ENCODE measurements around the gene SPEM1. TPM values are rescaled to one million over a fixed set of nuclear protein-coding genes. Genes with fewer than 3 reads are reported as not detected.

SPEM1 gene
- total RNA-seq = not detected
- long read RNA-seq, donor 1 = 0 reads
- long read RNA-seq, donor 2 = 0 reads

- DNase-seq (ENCODE audit: low spot score) = peak; percentile 60
- intact Hi-C loops (cut with DNase I) = no loop called here
These were observed at the start of gene SPEM1 for GRCh38 chr17:7419819-7420610. Gene SPEM1 (plus strand): TSS chr17:7420324. CDS start chr17:7420385, 61 bp downstream.

GRCh38 chr17:7370853-7371252, 49.3 kb upstream of the SPEM1 start:
- intact Hi-C loops (cut with DNase I) = no loop called here
- no peak for DNase-seq (ENCODE audit: low spot score)

GRCh38 chr17:7374353-7374752, 45.8 kb upstream of the SPEM1 start:
- no peak for DNase-seq (ENCODE audit: low spot score)
- intact Hi-C loops (cut with DNase I) = no loop called here

- intact Hi-C loops (cut with DNase I) = no loop called here
These were observed 41.0 kb upstream of the SPEM1 start for GRCh38 chr17:7379134-7379533.

GRCh38 chr17:7380321-7380720, 39.8 kb upstream of the SPEM1 start:
- intact Hi-C loops (cut with DNase I) = no loop called here
- DNase-seq (ENCODE audit: low spot score) = no peak

More at GRCh38 chr17:7379134-7379533, 41.0 kb upstream of the SPEM1 start:
- DNase-seq (ENCODE audit: low spot score) = no peak

GRCh38 chr17:7380855-7381683, 39.1 kb upstream of the SPEM1 start, which contains the start of gene TNK1:
Gene TNK1 (plus strand): TSS chr17:7381089. CDS start chr17:7382927, 1,838 bp downstream.
- no peak for DNase-seq (ENCODE audit: low spot score)
- intact Hi-C loops (cut with DNase I) = no loop called here

- intact Hi-C loops (cut with DNase I) = no loop called here
These were observed 37.2 kb upstream of the SPEM1 start for GRCh38 chr17:7382901-7383300.

GRCh38 chr17:7383371-7383741, 36.8 kb upstream of the SPEM1 start:
- intact Hi-C loops (cut with DNase I) = no loop called here
- no peak for DNase-seq (ENCODE audit: low spot score)

More at GRCh38 chr17:7382901-7383300, 37.2 kb upstream of the SPEM1 start:
- DNase-seq (ENCODE audit: low spot score) = no peak

- intact Hi-C loops (cut with DNase I) = no loop called here
- DNase-seq (ENCODE audit: low spot score) = no peak
These were observed 36.2 kb upstream of the SPEM1 start for GRCh38 chr17:7383742-7384488.

- DNase-seq (ENCODE audit: low spot score) = no peak
- intact Hi-C loops (cut with DNase I) = no loop called here
These were observed 35.5 kb upstream of the SPEM1 start for GRCh38 chr17:7384489-7385081.

GRCh38 chr17:7388856-7389255, 31.3 kb upstream of the SPEM1 start:
- DNase-seq (ENCODE audit: low spot score) = no peak
- intact Hi-C loops (cut with DNase I) = loop anchor here in 1 of 2 donors (1.0 kb wide), 1 partner anchor 11 kb away; no protein-coding TSS in a partner anchor

GRCh38 chr17:7389924-7390910, 29.9 kb upstream of the SPEM1 start:
- intact Hi-C loops (cut with DNase I) = loop anchor here in 1 of 2 donors (1.0 kb wide), 1 partner anchor 12 kb away; no protein-coding TSS in a partner anchor

GRCh38 chr17:7391307-7391706, 28.8 kb upstream of the SPEM1 start:
- intact Hi-C loops (cut with DNase I) = no loop called here
- no peak for DNase-seq (ENCODE audit: low spot score)

More at GRCh38 chr17:7389924-7390910, 29.9 kb upstream of the SPEM1 start:
- no peak for DNase-seq (ENCODE audit: low spot score)

- intact Hi-C loops (cut with DNase I) = no loop called here
These were observed 27.2 kb upstream of the SPEM1 start for GRCh38 chr17:7392696-7393612.

GRCh38 chr17:7393613-7394451, 26.3 kb upstream of the SPEM1 start:
- intact Hi-C loops (cut with DNase I) = no loop called here
- no peak for DNase-seq (ENCODE audit: low spot score)

More at GRCh38 chr17:7392696-7393612, 27.2 kb upstream of the SPEM1 start:
- no peak for DNase-seq (ENCODE audit: low spot score)

Data from posterior vena cava (tissue), 2 donors.